NCI-H1694 (cell line): ENCODE results near the gene UNC79.
A peak's percentile ranks its signal among the peaks of the same experiment; 100 is the strongest.
"Not testable (repeated sequence)": the region's sequence is repeated elsewhere in the genome, so short reads cannot be mapped to it uniquely, and the experiment has no call there.

Experiments
- DNase-seq: peaks from one replicate; lab custom pipeline; 2025; lab: John Stamatoyannopoulos, UW

Gene UNC79

DNA sequence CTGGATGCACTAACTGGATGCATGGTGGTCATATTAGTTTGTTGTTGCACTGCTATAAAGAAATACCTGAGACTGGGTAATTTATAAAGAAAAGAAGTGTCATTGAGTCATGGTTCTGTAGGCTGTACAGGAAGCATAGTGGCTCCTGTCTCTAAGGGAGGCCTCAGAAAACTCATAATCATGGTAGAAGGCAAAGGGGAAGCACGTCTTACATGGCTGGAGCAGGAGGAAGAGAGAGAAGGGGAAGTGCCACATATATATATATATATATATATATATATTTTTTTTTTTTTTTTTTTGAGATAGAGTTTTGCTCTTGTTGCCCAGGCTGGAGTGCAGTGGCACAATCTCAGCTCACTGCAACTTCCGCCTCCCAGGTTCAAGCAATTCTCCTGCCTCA lies 62.9 kb downstream of the UNC79 start:
- DNase-seq, result not testable (repeated sequence)

DNA sequence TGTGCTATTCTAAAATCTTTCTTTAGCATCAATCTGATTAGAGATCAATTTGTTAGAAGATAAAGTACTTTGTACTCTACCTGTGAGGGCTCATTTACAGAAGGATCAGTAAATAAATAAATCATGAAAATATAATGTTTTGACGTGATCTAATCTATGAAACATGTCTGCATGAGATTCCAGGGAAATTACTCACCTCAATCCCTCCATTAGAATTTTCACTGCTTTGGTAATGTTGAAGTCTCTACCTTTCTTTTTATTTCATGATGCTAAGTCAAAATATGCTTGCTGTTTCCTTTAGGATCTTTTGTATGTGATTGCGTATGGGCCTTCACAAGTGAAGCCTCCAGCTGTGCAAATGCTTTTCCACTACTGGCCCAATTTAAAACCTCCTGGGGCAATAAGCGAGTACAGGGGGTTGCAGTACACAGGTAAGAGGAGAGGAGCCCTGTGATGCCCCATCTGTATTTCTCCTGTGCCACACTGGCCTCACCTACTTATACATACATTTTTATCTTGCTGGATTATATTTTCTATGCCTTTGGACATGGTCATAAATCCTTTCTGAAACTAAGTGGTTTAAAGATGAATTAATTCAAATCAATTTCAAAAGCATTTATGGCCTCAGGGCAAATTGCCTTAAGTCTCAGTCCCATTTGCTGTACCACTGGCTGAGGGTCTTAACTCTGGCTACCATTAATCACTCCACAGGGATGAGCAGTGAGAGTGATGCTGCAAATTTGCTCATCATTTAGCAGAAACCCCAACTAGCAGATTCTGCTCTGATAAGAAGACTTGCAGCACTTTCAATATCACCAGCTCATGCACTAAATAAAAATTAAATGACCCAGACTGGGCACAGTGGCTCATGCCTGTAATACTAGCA lies 66.4 kb downstream of the UNC79 start:
- no peak for DNase-seq

DNA sequence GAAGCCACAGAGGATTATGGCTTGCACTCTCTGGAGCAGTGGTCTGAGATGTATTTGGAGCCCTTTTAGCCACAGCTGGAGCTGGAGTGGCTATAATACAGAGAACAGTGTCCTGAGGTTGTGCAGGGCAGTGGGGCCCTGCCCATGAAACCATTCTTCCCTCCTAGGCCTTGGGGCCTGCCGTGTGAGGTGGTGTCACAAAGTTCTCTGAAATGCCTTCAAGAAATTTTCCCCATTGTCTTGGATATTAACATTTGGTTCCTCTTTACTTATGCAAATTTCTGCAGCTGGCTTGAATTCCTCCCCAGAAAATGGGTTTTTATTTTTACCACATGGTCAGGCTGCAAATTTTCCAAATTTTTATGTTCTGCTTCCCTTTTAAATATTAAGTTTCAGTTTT lies 79.3 kb downstream of the UNC79 start:
- no peak for DNase-seq

DNA sequence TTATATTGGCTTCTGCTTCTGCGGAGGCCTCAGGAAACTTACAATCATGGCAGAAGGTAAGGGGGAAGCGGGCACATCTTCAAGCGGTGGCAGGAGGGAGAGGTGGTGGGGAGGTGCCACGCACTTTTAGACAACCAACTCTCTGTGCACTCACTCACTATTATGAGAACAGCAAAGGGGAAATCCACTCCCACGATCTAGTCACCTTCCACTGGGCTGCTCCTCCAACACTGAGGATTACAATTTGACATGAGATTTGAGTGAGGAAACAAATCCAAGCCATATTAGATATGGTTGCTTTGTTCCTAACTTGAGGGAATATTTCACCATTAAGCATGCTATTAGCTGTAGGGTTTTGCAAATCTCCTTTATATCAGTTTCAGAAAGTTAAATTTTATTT lies 80.3 kb downstream of the UNC79 start:
- no peak for DNase-seq

DNA sequence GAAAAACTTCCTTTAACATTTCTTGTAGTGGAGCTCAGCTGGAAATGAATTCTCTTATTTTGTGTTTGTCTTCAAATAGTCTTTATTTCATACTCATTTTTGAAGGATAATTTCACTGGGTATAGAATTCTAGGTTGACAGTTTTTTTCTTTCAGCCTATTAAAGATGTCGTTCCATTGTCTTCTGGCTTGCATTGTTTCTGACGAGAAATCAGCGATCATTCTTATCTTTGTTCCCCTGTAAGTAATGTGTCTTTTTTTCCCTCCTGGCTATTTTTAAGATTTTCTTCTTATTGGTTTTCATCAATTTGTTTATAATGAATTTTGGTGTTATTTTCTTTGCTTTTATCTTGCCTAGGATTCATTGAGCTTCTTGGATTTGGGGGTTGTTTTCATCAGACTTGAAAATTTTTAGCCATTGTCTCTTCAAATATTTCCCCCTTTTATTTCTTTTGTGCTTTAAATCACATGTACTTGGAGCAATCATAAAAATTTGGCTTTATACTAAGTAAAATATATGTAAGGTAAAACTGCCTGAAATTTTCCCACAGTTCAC lies 89.4 kb downstream of the UNC79 start:
- DNase-seq, result no peak

DNA sequence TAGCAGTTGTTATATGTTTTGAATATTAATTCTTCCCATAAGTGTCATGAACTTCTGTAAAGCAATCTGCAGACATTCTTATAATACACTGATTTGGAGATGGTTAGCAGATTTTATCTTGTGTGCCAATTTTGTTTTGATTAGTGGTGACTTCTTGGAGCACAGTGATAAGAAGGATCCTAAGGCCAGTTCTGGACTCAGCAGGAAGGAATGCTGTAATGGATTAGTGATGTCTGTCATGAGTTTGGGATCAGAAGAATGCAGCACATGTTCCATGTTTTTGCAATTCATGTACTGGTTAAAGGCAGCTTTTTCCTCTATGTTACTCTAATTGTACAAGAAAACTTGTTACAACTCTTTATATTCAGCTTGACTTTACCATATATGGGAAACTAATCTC lies 91.5 kb downstream of the UNC79 start:
- DNase-seq, result no peak

DNA sequence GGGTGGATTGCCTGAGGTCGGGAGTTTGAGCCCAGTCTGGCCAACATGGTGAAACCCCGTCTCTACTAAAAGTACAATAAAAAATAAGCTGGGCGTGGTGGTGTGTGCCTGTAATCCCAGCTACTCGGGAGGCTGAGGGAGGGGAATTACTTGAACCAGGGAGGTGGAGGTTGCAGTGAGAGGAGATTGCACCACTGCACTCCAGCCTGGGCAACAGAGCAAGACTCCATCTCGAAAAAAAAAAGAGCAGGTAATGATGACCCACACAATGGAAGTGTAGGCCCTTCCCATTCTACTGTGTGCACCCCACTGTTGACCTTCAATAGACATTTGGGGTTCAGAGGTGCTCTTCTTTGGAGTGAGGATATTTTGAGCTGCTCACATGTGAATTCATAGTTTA lies 94.5 kb downstream of the UNC79 start:
- not testable (repeated sequence) for DNase-seq

DNA sequence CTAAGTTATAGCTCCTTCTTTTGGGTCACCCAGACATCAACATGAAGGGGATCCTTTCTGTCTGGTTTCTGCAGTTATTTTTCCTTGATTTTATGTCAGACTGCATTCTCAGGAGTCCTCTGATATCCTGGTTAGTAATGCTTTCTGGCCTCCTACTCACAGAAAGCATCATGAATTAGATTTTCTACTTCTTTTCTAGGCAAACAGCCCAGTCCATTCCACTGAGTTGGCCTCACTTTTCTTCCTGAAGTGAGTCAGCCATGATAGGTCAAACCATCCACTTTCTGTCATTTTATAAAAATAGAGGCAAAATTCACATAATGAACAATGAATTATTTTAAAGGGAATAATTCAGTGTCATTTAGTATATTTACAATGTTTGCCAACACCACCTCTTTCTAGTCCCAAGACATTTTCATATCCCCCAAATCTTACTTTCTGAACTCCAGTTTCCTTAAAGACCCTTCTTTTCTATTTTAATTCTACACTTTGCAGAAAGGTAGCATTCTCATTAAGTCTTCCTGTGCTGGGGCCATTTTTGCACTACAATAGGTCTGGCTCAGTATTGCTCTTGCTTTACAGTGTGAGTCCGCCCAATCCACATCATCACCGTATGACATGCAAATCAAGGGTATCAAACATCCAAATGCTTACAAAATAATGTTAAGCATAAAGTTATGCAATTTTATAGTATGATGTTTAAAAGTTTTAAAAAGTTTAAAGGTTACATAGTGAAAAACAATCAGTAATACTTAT lies 95.1 kb downstream of the UNC79 start:
- no peak for DNase-seq

DNA sequence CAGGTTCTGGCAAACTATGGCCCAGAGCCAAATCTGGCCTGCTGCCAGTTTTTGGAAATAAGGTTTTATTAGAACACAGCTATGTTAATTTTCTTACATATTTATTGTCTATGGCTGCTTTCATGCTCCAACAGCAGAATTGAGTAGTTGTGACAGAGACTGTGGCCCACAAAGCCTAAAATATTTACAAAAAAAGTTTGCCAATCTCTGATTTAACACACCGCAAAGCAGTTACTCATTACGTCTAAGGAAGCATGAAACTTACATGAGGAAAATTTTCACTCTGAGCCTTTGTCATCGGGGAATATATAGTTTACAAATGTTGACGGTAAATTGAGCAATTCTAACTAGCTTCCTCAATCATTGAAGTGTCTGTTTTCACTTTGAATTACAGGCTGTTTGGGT lies 96.5 kb downstream of the UNC79 start:
- no peak for DNase-seq

DNA sequence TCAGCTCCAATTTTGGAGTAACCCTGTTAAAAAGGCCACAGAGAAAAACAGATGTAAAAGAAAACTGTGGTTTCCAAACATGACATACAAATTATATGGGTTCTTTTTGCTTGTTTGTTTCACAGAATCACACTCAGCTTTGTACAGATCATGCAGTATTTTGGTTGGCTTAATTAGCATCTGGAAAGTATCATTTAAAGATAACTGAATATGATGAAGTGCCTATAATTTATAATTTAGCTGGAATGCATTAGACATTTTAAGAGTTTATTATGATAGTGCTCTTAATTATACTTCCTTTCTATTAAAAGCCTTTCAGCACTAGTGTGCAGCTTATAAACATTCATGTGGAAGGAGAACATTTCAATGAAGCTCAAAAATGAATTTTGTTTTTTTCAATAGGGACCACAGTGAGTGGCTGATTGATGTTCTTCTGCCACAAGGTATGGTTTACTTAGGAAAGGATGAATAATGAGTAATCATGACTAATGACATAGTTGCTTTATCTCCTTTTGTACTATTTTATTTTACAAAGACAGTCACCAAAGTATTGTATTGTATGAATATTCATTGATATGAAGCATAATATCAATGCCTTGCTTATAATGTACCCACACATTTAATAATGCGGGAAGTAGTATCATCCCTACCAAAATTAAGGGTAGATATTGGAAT lies 98.3 kb downstream of the UNC79 start:
- DNase-seq, result no peak

DNA sequence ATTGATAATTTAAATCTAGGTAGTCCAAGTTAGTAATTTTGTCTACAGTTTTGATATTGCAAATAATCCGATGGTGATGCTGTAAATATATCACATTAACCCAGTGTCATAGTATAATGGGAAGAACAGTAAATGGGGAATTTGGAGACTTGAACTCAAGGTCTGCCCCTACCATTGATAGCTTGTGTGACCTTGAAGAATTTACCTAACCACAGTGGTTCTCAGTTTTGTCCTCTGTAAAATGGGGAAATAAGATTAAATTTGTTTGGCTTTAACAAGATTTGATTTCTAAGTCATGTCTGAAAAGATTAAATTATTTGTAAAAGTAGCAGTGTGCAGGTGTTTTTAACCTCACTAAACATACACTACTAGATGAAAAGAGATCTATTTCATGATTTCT lies 100.9 kb downstream of the UNC79 start:
- no peak for DNase-seq

DNA sequence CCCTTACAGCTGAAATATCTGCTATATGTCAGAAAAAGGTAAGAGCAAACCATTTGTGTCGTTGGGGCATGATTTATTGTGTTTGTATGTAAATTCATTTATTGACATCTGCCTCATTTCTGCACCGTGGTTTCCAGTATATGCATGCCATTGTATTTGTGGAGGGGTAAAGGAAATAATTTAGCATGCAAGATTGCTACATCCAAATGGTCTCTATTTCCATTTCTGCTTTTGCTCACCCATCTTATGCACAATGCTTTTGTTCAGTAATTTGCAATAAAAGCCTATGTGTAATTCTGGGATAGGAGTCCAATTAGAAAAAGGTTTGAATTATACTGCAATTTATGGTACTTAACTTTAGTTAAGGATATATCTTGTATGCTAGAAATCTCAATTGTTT lies 101.8 kb downstream of the UNC79 start:
- DNase-seq, result no peak

DNA sequence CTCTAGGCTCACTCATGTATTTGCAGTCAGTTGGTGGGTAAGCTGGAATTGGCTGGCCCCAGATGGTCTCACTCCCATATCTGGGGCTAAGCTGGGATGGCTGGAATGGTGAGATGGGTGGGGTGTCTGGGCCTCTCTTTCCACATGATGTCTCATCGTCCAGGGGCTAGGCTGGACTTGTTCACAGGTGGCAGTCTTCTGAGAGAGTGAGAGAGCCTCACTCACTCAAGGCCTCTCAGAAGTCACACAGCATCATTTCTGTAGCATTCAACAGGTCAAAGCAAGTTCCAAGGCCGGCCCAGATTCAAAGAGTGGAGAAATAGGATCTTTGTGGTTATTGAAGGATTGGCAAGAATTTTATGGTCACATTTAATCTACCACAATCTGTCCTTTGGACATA lies 102.7 kb downstream of the UNC79 start:
- DNase-seq, result no peak

DNA sequence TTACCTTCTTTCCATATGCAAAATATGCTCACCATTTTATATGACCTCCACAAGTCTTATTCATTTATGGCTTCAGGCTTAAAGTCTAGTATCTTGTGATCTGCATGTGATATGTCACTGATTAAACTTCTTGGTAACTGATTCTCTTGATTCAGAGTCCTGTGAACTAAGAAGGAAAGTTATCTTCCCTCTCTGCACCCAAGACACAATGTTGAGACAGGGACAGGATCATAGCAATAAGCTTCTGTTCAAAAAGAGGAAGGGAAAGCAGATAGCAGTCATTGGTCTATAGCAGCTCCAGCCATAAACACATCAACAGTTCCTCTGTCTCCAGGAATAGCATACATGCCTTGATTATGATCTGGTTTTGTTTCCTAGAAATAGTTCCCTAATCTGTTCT lies 103.1 kb downstream of the UNC79 start:
- DNase-seq, result no peak

DNA sequence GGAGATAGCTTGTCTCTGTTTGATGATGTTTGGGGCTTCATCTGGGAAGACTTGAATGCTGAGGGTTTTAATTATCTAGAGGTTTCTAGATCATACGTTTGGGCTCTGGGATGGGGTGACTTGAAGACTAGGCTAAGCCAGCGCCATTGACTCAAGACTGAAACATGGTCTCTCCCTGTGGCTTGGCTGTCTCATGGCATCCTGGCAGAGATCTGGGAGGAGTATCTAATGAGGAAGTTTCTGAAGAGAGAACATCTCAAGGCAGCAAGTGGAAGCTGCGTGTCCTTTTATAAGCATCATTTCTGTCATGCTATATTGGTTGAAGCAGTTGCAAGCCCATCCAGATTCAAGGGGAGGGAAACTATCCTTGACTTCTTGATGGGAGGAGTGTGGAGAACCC lies 104.8 kb downstream of the UNC79 start:
- no peak for DNase-seq

DNA sequence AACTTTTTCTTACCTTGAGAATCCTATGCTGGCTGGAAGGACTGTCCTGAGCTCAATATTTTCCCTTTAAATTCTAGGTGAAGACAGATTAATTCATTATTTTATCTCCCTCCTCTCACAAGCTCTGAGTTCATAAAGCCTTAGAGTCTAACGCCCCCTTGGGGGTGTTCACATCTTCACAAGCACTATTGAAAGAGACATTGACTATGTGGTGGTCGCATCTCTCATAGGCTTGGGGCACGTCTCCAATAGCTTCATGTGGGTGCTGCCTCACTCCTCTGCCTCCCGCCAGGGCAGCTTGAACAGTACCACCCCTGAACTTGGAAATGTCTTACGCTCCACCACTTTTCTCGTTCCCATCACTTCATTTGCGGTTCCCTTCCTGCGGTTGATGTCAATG lies 106.2 kb downstream of the UNC79 start:
- DNase-seq, result peak; percentile 34

DNA sequence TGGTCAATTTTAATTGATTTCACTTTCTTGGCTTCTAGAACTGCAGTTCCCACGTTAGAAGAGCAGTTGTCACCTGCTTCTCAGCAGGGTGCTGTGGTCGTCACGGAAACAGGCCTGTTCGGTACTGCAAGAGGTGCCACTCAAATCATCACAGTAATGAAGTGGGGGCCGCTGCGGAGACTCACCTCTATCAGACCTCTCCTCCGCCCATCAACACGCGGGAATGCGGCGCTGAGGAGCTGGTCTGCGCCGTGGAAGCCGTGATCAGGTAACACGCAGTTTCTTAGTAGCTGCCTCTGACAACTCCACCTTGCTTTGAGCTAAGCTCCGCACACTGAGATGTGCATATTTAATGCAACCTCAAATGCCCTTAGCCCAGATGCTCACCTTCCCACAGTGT lies 107.2 kb downstream of the UNC79 start:
- DNase-seq, result no peak

DNA sequence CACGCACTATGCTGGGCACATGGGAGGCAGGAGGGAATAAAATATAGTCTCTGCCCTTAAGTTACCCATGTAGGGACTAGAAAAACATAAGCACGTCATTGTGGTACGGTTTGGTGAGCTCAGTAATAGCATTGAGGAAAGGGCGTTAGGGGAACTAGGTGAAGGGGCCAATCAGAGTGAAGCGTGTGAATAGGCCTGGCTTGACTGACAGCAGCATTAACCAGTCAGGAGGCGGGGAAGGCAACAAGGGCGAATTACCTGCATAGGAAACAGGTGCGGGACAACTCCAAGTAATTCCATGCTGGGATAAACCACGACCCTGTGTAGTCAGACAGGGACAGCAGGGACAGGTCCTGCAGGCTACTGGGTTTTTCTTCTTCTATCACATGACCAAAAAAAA lies 107.7 kb downstream of the UNC79 start:
- DNase-seq, result no peak

DNA sequence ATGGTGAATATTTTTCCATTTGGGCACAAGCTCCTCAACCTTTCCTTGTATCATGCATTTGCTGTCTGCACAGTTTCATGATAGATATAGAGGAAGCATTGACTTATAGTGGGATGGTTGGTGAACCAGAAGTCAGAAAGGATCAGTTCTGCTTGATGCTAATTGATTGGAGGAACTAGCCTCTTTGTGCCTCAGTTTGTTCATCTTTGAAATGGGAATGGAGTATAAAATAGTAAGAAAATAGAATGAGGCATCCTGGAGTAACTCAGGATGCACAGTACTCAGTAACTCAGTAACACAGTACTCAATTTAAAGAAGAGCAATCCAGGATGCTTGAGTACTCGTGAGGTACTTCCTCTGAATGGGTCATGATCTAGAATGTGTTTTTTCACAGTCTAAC lies 109.5 kb downstream of the UNC79 start:
- no peak for DNase-seq

DNA sequence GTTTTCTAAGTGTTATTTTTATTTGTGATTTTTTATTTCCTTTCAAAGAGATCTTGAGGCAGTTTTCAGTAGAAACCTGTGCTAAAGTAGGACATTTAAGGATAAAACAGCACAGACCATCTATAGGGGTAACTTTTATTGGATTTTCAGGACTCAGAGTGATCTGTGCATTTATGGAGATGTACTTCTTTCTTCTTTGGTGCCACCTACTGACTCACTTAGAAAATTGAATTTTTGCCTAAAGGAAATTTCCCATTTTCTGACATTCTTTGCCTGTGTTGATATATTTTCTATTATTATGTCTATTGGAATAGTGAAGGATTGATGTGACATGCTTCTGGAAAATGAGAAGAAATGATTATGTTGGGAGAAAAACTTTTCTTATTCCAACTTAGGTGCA lies 113.0 kb downstream of the UNC79 start:
- peak; percentile 62 for DNase-seq

DNA sequence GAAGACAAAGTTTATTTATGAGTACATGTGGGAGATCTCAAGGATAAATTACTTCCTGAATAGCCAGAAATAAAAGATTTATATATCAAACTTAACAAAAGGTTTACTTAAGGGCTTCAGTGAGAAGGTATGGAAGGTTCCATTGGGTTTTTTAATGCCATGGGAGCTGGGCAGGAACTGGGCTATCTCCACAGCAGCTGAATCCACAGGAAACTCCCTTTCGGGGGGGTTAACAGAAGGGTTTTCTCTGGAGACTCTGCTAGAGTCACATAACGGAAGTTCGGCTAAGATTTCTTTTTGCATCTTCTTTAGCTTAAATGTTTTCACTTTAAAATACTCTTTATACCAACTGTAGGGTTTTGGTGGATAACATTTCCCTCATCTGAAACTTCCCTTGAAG lies 113.5 kb downstream of the UNC79 start:
- DNase-seq, result no peak

DNA sequence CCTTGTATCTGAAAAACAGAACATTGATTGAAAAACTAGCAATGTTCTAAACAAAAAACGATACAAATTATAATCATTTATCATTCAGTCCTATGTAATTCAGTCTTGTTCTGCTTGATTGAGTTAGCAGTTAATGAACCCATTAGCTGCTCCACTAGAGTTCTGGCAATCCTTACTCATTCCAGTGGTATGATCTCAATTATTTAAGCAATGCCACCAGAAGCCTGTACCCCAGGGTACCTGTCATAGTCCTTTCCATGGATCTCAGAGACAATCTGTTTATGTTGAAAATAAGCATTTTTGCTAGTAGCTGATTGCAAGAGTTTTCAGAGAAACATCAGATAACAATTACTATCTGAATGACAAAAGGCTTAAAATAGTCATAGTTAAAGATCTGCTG lies 115.9 kb downstream of the UNC79 start:
- peak; percentile 30 for DNase-seq
